ENCODE results near the gene CTDNEP1.

DNA sequence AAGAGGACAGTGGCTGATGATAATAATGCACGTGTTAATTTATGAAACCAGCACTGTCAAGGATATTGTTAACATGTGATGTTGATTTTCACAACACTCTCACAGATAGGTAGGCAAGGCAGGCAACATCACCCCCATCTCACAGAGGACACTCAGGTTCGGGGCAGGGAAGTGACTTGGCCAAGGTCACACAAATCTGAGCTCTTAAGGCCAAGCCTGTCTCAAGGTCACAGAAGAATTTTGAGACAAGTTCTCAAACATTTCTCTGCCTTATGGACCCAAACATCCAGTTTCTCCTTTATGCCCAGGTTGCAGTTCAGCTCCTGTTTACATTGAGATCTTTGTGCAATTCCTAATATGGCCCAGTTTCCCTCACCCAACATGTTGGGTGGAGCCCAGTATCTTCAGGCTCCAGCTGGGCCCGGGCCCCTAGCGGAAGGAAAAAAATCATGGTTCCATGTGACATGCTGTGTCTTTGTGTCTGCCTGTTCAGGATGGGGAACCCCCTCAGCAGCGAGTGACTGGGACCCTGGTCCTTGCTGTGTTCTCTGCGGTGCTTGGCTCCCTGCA is 31.3 kb upstream of the CTDNEP1 start:
- no peak for TF ChIP-seq CTCF (IDR thresholded peaks at IDR 0.05; ENCODE audit: low read depth, low read length, missing input control)
- TF ChIP-seq, protein P1, sequence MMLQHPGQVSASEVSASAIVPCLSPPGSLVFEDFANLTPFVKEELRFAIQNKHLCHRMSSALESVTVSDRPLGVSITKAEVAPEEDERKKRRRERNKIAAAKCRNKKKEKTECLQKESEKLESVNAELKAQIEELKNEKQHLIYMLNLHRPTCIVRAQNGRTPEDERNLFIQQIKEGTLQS (IDR thresholded peaks at IDR 0.05), result no peak
- TF ChIP-seq RXRA (IDR thresholded peaks at IDR 0.05), result no peak
- TF ChIP-seq JUND (IDR thresholded peaks at IDR 0.05), result no peak
- no peak for TF ChIP-seq NR2F2 (IDR thresholded peaks at IDR 0.05)
- no peak for TF ChIP-seq ZBTB33 (IDR thresholded peaks at IDR 0.05)
- no peak for TF ChIP-seq MAX (IDR thresholded peaks at IDR 0.05)
